Prostate gland (tissue), 2 donors: ENCODE results near the gene SP6. TPM values are rescaled to one million over a fixed set of nuclear protein-coding genes. Genes with fewer than 3 reads are reported as not detected.

ENCODE experiments used
- DNase-seq: peaks from one replicate; pipeline ENCODE4 v3.0.0-alpha.2; 2019; ENCODE audit warnings: low spot score
- H3K27ac ChIP-seq, 2 donors: fragments of 200-600 bp; sonication (generic); 2 replicates each; pipeline ENCODE4 v1.5.1; 2017 to 2019
- H3K27me3 ChIP-seq: fragments of 200-600 bp; sonication (generic); replicated peaks from 2 replicates; pipeline ENCODE4 v1.5.1; 2019; ENCODE audit not compliant: insufficient read depth
- H3K36me3 ChIP-seq, 2 donors: fragments of 200-600 bp; sonication (generic); 1 replicate in 1 of 2; 2 replicates in 1 of 2; pipeline versions ENCODE4 v1.5.1 to v1.8.1; 2017 to 2019
- H3K4me1 ChIP-seq: fragments of 200-600 bp; sonication (generic); replicated peaks from 2 replicates; pipeline ENCODE4 v1.5.1; 2019
- H3K4me3 ChIP-seq, 2 donors: fragments of 200-600 bp; sonication (generic); 2 replicates each; pipeline ENCODE4 v1.5.1; 2017 to 2019
- H3K9me3 ChIP-seq: fragments of 200-600 bp; sonication (generic); 2 replicates; pipeline ENCODE4 v1.5.1; 2017
- POLR2A ChIP-seq: fragments of 450-650 bp; IDR thresholded peaks from one replicate; pipeline ENCODE4 v1.6.1; 2016; ENCODE audit warnings: antibody characterized with exemption, mild to moderate bottlenecking
- POLR2AphosphoS5 ChIP-seq: sonication (generic); formaldehyde crosslinking; IDR thresholded peaks from one replicate; pipeline ENCODE4 v1.6.1; 2017; ENCODE audit warnings: antibody characterized with exemption
- WGBS: methylation state at CpG from one replicate; pipeline ENCODE4 v1.1.5; 2018; 5-methylcytosine and 5-hydroxymethylcytosine counted together
- intact Hi-C: fragments of 100-400 bp; cut with DNase I; formaldehyde crosslinking; loops from one replicate; pipeline ENCODE4 v1.14.2; 2022
- total RNA-seq, 2 donors: library from RNA; depleted of rRNA; stranded (reverse); fragments of >200 nt; gene quantifications; one replicate each; pipeline ENCODE4 v1.1.0, GENCODE V29; 2016
- TF ChIP-seq, protein P1 (sequence below), 4 experiments: fragments of 200-600 bp in 2 of 4; fragments of 450-650 bp in 2 of 4; sonication (generic) in 2 of 4; IDR thresholded peaks; 1 replicate in 3 of 4; 2 replicates in 1 of 4; pipeline ENCODE4 v1.5.1; 2016 to 2019; ENCODE audit warnings: antibody characterized with exemption in 4 of 4, mild to moderate bottlenecking in 2 of 4, moderate library complexity in 2 of 4

SP6 gene
- total RNA-seq, 2 donors from 2014 or later, result 1.4 to 3.1 TPM

DNA sequence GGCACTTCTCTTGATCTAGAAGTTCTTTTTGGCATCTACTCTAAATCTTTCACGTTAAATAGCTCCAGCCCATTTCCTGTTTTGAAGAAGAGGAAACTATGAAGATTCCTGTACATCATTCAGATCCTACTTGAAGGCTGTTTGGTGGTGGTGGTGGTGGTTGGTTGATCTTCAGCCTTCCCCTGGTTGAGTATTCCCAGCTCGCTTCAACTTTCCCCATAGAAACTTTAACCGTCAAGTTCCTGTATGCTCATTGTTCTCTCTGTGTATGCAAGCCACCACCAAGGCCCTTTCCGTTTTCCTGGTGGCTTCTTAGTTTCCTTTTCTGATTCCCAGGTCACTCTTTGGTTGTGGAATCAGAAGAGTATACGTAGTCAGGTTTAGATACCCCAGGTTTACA is 16.2 kb downstream of the SP6 start:
- no peaks in the 10 kb centered on the region for H3K27me3 ChIP-seq
- no peaks in the 10 kb centered on the region for H3K36me3 ChIP-seq
- H3K4me3 ChIP-seq, result no peak overlapping the region
- no peaks in the 10 kb centered on the region for H3K9me3 ChIP-seq
- DNase-seq, result no peak
- intact Hi-C loops, result no loop called here
- H3K27ac ChIP-seq, result no peak overlapping the region
- 66% methylated on average over 5 of the region's 5 CpGs for WGBS
- H3K4me1 ChIP-seq, result peaks cover 12% of the 10 kb centered on the region
- TF ChIP-seq, protein P1, sequence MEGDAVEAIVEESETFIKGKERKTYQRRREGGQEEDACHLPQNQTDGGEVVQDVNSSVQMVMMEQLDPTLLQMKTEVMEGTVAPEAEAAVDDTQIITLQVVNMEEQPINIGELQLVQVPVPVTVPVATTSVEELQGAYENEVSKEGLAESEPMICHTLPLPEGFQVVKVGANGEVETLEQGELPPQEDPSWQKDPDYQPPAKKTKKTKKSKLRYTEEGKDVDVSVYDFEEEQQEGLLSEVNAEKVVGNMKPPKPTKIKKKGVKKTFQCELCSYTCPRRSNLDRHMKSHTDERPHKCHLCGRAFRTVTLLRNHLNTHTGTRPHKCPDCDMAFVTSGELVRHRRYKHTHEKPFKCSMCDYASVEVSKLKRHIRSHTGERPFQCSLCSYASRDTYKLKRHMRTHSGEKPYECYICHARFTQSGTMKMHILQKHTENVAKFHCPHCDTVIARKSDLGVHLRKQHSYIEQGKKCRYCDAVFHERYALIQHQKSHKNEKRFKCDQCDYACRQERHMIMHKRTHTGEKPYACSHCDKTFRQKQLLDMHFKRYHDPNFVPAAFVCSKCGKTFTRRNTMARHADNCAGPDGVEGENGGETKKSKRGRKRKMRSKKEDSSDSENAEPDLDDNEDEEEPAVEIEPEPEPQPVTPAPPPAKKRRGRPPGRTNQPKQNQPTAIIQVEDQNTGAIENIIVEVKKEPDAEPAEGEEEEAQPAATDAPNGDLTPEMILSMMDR (IDR thresholded peaks at IDR 0.05), result no peak
- TF ChIP-seq POLR2AphosphoS5 (no peak), POLR2A (no peak)

GRCh38 chr17:47831934-47832327 is 19.0 kb downstream of the SP6 start:
- H3K27ac ChIP-seq, result peak overlapping the region; percentile 21 to 62
- peak overlapping the region; percentile 73 to 87 for H3K4me3 ChIP-seq
- TF ChIP-seq POLR2A (no peak), POLR2AphosphoS5 (no peak)
- TF ChIP-seq, protein P1 (IDR thresholded peaks at IDR 0.05), result no peak
- DNase-seq, result no peak
- 8% methylated on average over 7 of the region's 7 CpGs for WGBS
- intact Hi-C loops, result no loop called here
- H3K4me1 ChIP-seq, result peaks cover 12% of the 10 kb centered on the region
- H3K36me3 ChIP-seq, result no peaks in the 10 kb centered on the region
- H3K27me3 ChIP-seq, result no peaks in the 10 kb centered on the region
- no peaks in the 10 kb centered on the region for H3K9me3 ChIP-seq

DNA sequence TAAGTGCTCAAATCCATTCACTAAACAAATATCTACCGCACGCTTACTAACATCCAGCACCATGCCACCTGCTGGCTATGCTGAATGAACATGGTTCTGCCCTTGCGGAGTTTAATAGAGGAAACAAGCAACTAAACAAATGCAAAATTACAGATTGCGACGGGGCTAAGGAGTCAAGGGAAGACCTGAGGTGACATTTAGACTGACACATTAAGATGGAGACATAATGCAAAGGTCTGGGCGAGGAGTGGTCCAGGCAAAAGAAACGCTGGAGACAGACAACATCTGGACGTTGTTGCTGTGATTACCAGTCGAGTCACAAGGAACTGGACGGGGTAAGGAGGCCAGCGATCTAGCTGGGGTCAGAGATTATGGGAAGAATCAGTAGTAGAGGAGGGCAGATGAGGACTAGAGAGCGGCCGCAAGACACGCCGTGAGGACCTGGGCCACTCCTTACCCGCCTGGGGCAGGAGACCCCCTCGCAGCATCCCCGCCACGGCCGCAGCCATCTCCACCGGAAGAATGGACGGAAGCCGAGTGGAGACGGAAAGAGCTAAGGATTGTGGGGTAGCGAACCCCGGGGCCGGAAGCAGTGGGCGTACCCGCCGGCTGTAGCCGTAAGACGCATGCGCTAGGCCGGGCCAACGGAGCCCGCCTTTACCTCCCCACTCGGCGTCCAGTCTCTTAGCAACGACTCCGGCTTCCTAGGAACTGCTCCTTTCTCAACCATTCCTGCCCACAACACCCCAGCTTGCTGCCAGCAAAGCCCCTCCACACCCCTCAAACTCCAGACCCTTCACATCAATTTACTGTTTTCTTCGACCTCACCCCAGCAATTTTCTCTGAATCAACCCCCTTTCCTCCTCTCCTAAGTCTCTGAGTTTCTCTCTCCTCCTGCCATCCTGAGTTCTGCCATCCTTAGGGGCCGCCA is 19.7 kb downstream of the SP6 start, which contains the start of the genes LRRC46 and MRPL10:
TSS of gene LRRC46 (plus strand) at position 668 of the 931 bp plus-strand sequence. CDS start 320 bp downstream, outside the sequence.
TSS of gene MRPL10 (minus strand) at position 539 of the 931 bp plus-strand sequence. CDS start at position 509, 30 bp downstream.
- H3K9me3 ChIP-seq, result no peaks in the 10 kb centered on the region
- H3K4me3 ChIP-seq, result peak within 1 kb of the TSS; percentile 73 to 87
- peak; percentile 91 for DNase-seq
- WGBS, result under 1% methylated on average over 42 of the region's 42 CpGs
- peaks cover 12% of the 10 kb centered on the region for H3K4me1 ChIP-seq
- TF ChIP-seq, protein P1 (IDR thresholded peaks at IDR 0.05), result peak in 2 of 4 experiments; percentile 11 to 31
- TF ChIP-seq POLR2AphosphoS5 (peak; percentile 100), POLR2A (peak; percentile 59)
- H3K36me3 ChIP-seq, result no peaks in the 10 kb centered on the region
- H3K27ac ChIP-seq, result peak within 1 kb of the TSS; percentile 62 to 76
- H3K27me3 ChIP-seq, result no peaks in the 10 kb centered on the region
- intact Hi-C loops, result no loop called here

DNA sequence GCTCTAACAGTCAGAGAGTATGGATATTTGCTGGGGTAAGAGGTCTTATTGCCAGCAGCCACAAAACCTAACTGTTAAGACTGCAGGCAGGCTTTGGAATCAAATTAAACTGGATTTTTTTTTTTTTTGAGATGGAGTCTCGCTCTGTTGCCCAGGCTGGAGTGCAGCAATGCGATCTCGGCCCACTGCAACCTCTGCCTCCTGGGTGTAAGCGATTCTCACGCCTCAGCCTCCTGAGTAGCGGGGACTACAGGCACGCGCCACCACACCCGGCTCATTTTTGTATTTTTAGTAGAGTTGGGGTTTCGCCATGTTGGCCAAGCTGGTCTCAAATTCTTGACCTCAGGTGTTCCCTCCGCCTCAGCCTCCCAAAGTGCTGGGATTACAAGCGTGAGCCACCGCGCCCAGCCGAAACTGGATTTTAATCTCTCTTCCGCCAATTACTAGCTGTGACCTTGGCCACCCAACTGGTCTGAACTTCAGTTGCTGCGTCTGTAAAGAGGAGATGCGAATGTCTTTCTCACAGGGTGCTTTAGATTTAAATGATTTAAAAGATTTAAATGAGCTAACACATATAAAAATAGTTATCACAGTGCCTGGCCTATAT is 20.5 kb downstream of the SP6 start:
- peaks cover 12% of the 10 kb centered on the region for H3K4me1 ChIP-seq
- no peak for DNase-seq
- peak overlapping the region; percentile 62 to 76 for H3K27ac ChIP-seq
- 75% methylated on average over 18 of the region's 18 CpGs for WGBS
- H3K27me3 ChIP-seq, result no peaks in the 10 kb centered on the region
- no peaks in the 10 kb centered on the region for H3K9me3 ChIP-seq
- peak overlapping the region; percentile 73 to 87 for H3K4me3 ChIP-seq
- TF ChIP-seq POLR2AphosphoS5 (no peak), POLR2A (no peak)
- TF ChIP-seq, protein P1 (IDR thresholded peaks at IDR 0.05), result no peak
- no peaks in the 10 kb centered on the region for H3K36me3 ChIP-seq
- intact Hi-C loops, result no loop called here
